ENCODE results near the gene MTOR.
"Not testable (repeated sequence)": the region's sequence is repeated elsewhere in the genome, so short reads cannot be mapped to it uniquely, and the experiment has no call there.

MTOR gene

DNA sequence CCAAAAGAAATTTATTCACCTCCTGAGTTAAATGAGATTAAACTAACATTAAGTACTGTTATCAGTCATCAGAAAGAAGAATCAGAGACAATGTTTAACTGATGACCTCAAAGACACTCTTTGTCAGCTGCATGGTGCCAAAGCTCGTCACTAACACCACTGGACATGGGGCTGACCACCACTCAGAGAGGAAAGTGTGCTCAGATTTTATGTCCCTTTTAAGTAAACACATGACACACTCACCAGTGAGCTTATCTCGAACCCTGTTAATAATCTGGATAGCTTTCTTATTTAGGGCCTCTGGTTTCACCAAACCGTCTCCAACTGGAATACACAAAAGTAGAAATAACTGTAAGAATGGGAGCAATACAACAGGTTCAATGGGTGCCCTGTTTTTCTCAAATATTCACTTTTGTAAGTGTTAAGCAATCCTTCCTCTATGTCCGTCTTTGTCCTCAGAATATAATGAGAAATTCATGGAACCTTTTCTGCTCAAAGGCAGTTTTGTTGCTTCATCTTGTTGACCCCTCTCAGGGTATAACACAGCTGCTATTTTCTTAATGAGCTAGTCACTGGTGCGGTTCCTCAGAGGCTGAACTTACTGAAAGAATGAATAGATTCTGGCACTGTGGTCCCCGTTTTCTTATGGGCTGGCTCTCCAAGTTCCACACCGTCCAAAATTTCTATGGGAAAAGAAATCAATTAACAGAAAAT is 153.1 kb downstream of the MTOR start:
- DNase-seq (ENCODE audit: low spot score), result no peak

DNA sequence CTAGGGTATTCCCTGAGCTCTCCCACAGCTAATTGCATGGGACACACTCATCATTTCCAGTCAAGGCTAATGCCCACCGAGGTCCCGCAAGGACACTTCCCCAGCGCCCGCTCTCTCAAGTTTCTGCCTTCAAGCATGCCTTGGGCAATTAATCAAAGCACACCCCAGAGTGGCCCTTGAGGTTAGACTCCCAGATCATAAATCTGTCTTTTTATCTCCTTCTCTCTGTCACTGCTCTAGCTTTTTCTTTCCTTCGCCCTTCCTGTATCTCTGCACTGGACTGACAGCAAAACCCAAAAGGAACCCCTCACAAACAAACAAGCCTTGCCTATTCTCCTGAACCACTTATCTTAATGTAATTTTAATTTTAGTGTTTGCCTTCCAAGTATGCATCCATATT is 154.8 kb downstream of the MTOR start:
- no peak for DNase-seq (ENCODE audit: low spot score)

DNA sequence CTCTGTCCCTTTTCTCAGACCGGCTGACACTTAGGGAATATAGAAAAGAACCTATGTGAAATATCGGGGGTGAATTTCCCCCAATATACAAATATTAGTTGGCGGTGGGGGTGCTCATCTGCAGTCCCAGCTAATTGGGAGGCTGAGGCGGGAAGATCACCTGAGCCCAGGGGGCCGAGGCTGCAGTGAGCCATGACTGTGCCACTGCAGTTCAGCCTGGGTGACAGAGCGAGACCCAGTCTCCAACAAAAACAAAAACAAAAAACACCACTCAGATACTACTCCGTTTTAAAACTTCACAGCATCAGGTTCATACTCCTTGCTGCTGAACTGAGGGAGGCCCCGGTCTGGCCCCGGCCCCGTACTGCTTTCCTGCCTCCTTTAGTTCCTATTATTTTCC is 156.8 kb downstream of the MTOR start:
- no peak for DNase-seq (ENCODE audit: low spot score)

GRCh38 chr1:11101347-11101746 is 161.0 kb downstream of the MTOR start:
- no peak for DNase-seq (ENCODE audit: low spot score)

GRCh38 chr1:11100806-11101205 is 161.5 kb downstream of the MTOR start:
- not testable (repeated sequence) for DNase-seq (ENCODE audit: low spot score)

GRCh38 chr1:11100149-11100493 is 162.2 kb downstream of the MTOR start:
- DNase-seq (ENCODE audit: low spot score), result no peak

DNA sequence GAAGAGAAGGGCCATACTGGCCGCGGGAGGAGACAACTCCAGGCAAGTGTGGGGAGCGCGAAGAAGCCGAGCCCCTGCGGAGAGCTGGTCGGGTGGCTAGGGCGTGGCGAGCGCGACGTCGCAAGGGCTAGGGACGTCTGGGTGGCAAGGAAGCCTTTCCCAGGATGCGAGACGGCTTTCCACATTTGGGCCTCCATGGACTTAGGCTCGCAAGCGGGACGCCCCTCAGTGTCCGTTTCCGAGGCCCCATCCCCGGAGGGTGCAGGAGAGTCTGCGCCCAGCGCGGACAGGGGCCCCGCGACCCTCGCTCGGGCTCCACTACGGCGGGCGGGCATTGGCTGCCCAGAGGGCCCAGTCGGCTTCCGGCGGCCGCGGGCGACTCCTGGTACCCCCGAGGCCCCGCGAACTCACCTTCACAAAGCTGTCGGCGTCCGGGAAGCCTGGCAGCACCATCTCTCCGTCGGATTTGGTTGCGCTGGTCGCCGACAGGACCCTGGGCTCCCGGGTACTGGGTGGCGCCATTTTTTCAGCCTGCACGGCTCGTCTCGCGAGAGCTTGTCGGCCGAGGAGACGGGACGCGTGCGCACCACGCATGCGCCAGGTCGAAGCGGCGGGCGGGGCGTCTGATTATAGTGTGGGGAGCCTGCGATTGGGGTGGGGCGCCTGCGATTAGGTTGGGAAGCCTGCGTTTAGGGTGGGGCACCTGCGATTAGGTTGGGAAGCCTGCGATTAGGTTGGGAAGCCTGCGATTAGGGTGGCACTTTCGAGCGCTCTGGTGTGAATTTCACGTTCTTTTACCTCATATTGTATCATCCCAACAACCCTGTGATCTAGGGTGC is 162.8 kb downstream of the MTOR start, which contains the start of gene EXOSC10:
TSS of gene EXOSC10 (minus strand) at position 560 of the 839 bp plus-strand sequence. CDS start at position 522, 38 bp downstream.
- peak; percentile 96 for DNase-seq (ENCODE audit: low spot score)

- no peak for DNase-seq (ENCODE audit: low spot score)
These were observed 163.4 kb downstream of the MTOR start for GRCh38 chr1:11098931-11099309.

DNA sequence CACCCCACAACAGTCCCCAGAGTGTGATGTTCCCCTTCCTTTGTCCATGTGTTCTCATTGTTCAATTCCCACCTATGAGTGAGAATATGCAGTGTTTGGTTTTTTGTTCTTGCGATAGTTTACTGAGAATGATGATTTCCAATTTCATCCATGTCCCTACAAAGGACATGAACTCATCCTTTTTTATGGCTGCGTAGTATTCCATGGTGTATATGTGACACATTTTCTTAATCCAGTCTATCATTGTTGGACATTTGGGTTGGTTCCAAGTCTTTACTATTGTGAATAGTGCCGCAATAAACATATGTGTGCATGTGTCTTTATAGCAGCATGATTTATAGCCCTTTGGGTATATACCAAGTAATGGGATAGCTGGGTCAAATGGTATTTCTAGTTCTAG is 178.6 kb downstream of the MTOR start:
- DNase-seq (ENCODE audit: low spot score), result not testable (repeated sequence)

DNA sequence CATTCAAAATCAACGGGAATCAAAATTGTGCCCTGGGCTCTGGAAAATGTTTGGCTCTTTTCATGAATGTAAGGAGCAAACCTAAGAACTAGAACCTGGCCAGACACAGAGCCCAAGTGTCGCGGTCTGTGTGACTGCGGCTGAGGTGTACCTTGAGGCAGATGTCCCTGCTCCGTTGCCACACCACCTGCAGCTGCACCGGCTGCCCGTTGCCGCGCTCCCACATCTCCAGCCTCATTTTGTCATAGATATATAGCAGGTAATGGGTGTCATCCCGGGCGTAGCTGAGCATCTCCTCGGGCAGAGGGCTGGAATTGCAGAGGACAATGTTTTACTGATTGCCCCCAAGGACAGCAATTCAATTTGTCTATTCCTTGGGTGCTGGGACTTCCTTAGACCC is 181.4 kb downstream of the MTOR start:
- DNase-seq (ENCODE audit: low spot score), result no peak

DNA sequence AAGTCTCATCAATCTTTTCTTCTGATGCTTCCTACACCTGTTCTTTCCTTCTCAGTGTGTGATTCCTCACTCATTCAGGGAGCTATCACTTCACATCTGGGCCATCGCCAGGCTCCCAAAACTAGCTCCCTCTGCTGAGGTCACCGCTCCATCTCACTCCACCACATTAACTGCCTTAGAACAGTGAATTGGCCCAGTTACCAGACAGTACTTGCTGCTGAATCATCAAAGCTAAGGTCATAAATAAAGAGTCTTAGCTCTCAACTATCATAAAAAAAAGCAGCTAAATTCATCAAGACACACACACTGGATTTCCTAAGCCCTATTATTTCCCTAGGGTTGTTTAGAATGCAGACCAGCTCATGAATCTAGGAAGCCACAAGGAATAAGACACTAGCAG is 183.7 kb downstream of the MTOR start:
- DNase-seq (ENCODE audit: low spot score), result no peak

- DNase-seq (ENCODE audit: low spot score), result not testable (repeated sequence)
These were observed 189.0 kb downstream of the MTOR start for GRCh38 chr1:11073398-11073797.

DNA sequence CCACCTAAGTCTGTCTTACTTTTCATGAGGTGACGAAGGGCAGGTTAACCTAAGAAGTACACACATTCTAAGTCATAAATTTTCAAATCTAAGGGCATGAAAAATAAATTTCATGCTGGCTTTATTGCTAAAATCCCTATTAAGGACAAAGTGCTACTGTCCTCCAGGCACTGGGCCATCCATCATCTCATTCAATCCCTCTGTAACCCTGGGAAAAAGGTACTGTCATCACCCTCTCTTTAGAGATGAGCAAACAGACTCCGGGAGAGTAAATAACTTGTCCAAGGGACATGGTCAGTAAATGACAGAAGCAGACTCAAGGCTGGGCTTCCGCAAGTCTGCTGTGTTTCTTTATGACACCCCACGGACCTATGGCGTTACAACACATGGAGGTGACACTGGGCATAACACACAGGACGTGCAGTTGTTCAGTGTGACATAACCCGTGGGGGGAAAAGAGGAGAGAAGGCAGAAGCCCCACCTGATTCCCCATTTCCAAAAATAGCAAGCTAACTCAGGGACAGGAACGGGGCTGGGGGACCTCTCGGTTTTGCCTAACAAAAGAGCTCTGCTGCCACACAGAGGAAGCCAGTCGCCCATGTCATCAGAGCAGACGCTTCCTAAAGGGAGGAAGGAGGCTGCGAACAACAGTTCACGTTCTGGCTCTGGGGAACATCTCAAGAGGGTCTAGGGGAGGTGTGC is 190.0 kb downstream of the MTOR start:
- no peak for DNase-seq (ENCODE audit: low spot score)

GRCh38 chr1:11071463-11072215 is 190.7 kb downstream of the MTOR start:
- no peak for DNase-seq (ENCODE audit: low spot score)

- no peak for DNase-seq (ENCODE audit: low spot score)
These were observed 191.5 kb downstream of the MTOR start for GRCh38 chr1:11070876-11071275.

DNA sequence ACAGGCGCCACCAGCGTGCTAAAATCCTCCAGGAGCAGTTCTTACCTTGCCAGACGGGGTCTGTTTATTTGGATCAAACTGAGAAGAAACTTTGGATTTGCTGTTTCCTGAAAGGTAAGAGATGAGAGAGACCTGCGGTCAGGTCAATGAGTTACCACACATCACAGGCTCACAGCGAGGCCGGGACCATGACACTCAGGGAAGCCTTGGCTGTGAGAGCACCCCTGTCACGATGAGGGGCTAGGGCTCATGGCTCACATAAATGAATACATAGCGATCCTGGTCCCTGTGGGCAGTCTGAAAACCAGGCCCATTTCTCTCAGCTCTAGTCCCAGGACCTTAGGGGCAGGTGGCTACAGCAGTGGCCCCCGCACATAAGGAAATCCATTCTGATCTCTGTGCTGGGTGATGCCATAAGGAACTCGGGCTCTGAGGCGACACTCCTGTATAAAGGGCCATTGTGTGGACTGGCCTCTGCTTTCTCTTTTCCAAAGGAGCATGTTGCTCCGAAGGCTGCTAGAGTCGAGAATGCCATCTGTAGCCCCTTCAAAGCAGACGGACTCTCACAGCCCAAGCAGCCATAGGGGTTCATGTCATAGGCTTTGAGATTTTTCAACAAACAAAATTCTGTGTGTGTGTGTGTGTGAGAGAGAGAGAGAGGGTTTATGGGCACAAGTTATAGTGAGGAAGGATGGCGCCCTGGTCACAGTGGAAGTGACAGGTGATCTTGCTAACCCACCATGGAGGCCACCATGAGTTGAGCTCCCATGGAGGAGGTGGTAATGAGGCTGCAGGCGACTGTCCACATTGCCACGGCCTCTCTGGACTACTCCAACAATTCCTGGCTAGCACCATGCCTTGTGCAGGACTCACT is 193.5 kb downstream of the MTOR start:
- DNase-seq (ENCODE audit: low spot score), result no peak

GRCh38 chr1:11067716-11068599 is 194.4 kb downstream of the MTOR start:
- DNase-seq (ENCODE audit: low spot score), result no peak

- DNase-seq (ENCODE audit: low spot score), result no peak
These were observed 196.6 kb downstream of the MTOR start for GRCh38 chr1:11065796-11066195.

- DNase-seq (ENCODE audit: low spot score), result no peak
These were observed 197.4 kb downstream of the MTOR start for GRCh38 chr1:11064942-11065341.

GRCh38 chr1:11063937-11064537 is 198.3 kb downstream of the MTOR start:
- DNase-seq (ENCODE audit: low spot score), result not testable (repeated sequence)

Data from CD4-positive, alpha-beta T cell treated with Interleukin-2 at 100 ng/mL for 4 hours (primary cell).